ENCODE data around the gene F11.
"Not testable (repeated sequence)": the region's sequence is repeated elsewhere in the genome, so short reads cannot be mapped to it uniquely, and the experiment has no call there.

The F11 gene

DNA sequence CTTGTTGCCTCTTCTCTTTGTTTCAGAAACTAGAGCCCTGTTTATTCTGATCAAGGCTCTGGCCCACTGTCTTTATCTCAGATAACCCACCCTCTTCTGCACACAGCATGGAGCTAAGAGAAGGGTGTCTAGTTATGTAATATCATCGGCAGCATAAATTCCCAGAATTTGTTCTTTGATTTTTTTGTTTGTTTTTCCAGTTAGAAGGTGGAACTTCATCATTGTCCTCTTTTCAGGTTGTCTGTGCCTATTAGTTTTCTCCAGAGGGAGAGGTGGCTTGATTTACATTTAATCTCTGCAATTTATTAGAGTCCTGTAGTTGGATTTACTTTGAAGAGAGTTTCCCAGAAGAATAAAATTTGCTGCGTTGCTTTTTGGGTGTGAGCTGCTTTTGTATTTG is 15.2 kb upstream of the F11 start:
- no peak for DNase-seq

DNA sequence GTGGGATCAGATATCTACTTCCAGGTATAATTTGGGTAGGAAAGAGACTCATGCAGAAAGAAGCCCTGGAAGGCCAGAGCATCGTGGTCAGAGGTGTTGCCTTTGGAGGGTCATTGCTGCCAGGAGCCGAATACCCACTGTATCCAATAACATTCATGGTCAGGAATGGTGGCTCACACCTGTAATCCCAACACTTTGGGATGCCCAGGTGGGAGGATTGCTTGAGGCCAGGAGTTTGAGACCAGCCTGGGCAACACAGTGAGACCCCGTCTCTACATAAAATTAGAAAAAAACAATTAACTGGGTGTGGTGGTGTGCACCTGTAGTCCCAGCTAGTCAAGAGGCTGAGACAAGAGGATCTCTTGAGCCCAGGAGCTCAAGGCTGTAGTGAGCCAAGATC is 10.9 kb upstream of the F11 start:
- no peak for DNase-seq

DNA sequence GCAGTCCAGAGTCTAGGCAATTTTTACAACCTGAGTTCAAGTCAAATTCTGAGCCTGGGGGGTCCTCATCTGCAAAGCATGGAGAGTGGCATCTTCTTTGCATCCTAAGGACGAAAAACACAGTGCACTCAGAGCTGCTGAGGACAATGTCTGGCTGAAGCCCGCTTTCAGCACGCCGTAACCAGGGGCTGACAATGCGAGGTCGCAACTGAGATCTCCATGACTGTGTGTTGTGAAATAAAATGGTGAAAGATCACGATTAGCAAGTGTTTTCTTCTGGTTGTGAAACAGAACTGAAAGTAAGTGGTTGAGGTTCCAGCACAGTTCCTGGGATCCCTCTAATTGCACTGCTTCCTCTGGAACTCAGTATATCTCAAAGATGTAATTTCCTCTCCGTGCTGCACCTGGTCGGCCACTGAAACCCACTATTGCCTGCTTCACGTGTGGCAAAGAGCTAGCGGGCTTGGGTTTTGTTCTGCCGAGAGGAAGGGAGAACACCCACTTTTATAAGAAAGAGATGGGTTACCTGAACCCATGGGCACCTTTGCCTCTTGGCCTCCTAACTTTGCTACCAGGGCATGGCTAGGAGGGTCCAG is 7.7 kb upstream of the F11 start:
- no peak for DNase-seq

DNA sequence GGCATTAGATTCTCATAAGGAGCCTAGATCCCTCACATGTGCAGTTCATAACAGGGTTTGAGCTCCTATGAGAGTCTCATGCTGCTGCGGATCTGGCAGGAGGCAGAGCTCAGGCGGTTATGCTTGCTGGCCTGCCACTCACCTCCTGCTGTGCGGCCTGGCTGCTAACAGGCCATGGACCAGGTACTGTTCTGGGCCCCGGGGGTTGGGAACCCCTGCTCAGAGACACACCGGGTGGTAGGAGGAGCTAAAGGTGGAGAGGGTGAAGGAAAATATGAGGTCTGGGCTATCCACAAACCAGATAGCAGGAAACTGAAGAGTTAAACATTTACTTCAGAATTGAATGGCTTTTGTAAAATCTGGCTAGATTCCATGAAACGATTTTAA is 5.9 kb upstream of the F11 start:
- DNase-seq, result no peak

DNA sequence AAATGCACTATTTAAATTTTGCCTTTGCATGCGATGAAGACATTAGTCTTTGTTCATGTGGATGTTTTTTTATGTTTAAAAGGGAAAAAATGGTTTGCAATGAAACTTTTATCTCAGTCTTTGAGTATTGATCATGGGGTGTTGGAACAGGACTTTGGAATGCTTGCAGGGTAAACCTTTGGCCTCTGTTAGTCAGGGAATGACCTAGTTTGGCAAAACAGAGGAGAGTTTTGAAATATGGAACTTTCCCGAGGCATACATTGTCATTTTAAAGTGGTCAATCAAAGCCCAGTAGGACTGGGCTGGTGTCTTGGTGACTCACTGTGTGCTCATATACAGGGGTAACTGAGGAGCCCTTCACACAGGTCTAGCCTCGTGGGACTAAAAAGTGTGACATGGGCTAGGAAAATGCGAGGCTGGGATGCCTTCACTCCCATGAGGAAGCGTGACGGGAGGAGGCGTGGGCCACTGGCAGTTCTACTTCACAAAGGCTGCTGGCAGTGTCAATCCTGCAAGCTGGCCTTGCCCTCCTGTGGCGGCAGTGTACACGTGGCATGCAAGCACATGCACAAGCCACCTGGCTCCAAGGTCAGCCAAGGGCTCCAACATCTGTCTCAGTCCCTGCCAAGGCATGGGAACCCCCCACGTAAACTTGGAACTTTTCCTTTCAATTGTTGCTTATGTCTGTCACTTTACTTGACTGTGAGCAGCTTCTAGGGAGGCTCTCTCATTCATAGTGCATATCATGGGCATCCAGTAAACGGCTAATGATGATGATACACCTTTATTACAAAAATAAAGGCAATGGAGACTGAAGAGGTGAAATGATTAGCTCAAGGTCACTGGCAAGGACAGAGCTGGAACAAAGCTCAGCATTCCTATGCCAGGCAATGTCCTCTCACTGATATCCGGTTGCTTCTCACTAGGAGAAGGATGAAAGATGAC is 5.2 kb upstream of the F11 start:
- DNase-seq, result no peak

DNA sequence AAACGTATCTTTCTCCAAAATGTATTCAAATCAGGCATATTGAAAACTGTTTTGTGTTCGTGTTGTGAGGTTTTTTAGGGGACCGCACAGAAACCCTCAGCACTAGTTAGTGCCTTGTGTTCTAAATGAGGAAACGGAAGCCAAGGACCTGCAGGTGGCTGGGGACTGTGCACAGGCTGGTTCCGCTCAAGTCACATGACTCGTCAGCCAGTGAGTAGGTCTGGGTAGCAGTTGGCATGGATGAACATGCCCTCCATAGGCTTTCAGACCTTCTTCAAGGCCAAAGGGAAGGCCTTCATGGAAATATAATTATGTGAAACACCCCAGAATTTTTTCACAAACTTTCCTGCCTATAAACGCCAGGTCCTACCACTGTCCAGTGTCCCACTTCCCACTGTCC is 1.3 kb upstream of the F11 start:
- no peak for DNase-seq

DNA sequence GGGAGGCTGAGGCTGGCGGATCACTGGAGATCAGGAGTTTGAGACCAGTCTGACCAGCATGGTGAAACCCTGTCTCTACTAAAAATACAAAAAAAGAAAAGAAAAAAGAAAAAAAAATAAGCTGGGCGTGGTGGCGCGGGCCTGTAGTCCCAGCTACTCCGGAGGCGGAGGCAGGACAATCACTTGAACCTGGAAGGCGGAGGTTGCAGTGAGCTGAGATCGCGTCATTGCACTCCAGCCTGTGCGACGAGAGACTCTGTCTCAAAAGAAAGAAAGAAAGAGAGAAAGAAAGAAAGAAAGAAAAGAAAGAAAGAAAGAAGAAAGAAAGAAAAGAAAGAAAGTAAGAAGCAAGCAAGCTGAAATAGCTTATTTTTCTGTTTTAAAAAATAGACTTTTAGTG is 739 bp upstream of the F11 start:
- not testable (repeated sequence) for DNase-seq

DNA sequence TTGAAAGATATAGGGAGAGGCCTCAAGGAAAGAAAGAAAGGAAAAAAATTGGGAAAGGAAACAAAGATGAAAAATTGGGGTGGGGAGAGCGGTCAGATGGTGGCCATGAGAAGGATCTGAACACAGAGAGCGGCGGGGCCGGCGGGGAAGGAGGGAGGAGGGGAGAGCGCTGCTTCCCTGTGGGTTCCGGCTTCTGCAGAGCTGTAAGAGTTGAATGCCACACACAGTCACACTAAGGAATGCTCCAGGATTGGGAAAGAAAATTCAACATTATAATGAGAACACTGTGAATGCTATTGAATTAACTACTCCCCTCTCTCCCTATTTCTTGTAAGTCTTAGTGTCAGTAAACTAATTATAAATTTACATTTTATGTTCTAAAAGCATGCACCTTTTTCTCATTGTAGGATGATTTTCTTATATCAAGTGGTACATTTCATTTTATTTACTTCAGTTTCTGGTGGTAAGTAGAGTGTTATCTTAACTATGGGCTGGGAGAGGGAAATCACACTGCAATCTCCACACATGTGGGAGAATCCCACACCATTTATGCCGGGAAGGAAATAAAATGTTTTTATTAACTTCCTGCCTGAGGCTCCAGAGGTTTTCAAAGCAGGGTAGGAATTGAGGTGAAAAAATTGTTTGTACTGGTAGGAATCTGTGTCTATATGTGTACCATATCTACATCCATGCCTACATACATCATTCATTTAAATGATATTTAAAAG is 904 bp downstream of the F11 start:
- no peak for DNase-seq

DNA sequence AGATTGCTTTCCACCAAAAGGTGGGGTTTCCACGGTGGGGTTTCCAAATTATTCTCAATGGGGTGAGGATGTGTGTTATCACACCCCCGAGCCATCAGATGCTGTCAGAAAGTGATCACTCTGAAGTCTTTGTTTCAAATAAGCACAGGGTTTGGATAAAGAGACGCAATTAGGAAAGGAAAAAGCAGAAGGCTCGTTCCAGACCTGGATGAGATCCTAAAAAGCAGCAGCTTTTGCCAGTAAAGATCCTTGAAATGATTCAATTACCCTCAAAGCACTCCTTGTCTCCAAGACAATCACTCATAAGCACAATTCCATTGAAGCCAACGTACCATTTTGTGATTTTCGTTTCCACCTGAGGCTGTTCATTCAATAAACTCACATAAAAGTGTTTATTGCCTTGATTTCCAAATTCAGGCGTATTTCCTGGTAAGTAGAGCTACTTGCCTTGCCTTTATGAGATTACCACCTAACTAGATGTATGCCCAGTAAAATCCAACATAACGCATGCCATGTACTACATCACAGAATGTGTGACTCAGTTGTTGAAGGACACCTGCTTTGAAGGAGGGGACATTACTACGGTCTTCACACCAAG is 5.2 kb downstream of the F11 start:
- no peak for DNase-seq

DNA sequence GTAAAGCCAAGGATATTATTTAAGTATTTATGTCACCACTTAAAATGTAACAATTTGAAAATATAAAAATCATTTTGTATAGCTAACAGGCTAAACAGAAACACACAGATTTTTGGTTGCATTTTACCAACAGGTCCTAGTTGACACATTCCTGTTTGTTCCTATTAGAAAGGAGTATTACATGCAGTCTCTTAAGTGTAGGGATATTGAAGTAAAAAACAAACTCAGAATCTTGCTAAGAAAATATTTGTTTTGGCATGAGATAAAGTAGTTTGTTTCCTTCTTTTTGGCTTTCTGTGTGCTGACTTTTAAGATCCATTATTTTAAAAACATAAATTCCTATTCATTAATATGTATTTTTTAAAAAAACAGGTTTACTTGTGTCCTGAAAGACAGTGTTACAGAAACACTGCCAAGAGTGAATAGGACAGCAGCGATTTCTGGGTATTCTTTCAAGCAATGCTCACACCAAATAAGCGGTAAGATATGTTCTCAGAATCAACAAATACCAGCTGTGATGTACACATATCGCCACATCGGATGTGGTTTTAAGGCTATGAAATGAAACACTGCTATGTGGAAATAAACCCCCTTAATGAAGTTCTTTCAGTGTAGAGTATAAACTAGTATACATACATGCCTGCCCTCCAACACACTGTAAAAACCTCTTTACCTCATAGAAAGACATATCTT is 6.9 kb downstream of the F11 start:
- no peak for DNase-seq

DNA sequence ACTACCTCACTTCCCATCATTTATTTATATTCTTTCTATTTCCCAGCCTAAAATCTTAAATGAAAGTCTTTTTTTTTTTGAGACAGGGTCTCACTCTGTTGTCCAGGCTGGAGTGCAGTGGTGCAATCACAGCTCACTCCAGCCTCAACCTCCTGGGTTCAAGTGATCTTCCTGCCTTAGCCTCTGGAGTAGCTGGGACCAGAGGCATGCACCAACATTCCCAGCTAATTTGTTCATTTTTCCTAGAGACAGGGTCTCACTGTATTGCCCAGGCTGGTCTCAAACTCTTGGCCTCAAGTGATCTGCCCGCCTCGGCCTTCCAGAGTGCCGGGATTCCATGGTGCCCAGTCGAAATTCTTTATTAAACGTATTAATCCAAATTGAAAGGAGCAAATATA is 7.4 kb downstream of the F11 start:
- not testable (repeated sequence) for DNase-seq

DNA sequence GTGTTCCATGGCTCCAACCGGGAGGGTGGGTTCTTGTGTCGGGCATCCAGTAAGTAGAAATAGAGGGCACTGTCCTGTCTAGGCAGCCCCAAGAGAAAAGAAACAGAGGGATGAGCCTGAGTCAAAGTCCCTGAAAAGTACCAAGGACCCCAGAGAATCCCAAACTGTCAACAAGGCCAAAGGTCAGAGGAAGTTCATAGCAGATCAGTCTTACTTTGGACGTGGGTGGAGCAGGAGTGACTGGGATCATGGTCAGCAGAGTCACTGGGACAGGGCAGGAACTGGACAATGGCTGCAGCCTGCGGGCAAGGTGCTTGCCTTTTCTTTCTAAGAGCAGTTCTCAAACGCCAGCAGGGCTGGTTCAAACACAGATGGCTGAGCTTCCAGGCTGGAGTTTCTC is 17.3 kb downstream of the F11 start:
- DNase-seq, result no peak

DNA sequence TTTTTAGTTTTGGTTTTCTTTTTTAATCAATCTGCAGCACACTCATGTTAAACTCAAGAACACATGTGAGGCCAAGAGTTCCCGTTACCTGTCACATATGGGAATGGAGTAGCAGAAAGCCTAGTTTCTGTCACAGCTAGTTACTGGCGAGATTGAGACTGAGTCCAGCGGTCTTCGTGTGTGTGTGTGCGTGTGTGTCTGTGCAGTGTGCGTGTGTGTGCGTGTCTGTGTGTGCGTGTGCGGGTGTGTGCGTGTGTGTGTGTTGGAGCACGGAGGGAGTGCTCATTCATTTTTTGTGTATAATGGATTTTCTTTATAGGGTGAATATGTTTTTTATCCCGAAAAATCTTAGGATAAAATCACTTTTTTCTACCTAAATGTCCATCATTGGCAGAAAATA is 19.2 kb downstream of the F11 start:
- DNase-seq, result no peak

DNA sequence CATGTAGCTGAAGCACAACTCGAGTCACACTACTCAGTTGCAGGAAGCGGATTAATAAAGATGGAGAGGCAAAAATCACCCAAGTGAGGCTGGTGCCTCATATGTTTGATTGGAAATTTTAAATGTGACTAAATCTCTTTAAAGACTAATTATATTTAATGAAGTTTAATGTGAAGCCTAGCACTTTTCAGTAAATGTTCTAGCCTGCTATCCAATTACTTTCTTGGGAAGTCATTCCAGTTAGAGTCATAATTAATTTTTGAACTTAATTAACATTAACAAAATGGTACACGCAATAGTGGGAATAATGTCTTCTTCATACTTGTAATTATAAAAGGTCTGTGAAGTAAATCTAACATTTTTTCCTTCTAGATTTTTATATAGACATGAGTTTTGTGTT is 20.6 kb downstream of the F11 start:
- no peak for DNase-seq

DNA sequence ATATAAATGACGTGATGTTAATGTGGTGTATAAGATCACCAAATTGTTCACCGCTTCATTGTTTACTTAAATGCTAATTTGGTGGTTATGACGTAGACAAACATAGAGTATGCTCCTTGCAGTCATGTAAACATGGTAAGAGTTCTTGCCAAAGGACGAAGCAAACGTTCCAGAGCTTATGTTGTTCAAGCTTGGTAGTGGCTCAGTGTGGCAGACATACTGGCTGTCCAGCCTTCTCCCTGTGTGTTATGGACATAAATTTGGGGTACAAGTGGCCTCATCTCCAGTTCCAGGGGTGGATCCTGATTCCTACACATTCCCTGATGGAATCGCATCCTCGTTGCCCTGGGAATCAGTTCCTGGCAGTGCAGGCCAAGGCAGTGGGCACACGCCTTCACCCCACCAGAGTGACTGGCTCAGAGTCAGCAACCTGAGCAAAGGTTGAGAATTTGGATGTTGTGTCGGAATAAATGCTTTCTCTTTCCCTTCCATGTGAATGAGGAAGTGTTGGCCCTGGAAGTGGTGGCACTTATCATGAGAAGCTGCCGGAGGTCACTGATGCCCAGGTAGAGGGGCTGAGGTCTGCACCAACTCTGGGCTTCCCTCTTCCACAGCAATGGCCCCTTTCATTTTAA is 25.4 kb downstream of the F11 start:
- no peak for DNase-seq

DNA sequence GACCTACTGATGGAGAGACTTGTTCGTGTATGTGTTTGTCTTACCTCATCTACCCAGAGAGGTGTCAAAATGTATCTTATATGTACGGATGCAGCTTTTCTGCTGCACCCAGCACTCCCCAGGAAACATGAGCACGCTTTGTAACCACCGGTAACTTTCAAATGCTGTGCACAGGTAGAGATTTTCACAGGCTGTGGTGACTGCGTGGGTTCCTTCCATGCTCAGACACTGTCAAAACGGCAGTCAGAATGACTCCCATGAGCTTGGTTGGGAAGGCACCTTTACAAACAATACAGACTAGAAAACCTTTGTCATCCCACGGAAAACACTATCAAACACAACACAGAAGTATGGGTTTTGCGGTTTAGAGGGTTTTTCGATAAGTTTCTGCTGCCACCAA is 28.2 kb downstream of the F11 start:
- DNase-seq, result peak in 1 of 5 experiments; percentile 30

DNA sequence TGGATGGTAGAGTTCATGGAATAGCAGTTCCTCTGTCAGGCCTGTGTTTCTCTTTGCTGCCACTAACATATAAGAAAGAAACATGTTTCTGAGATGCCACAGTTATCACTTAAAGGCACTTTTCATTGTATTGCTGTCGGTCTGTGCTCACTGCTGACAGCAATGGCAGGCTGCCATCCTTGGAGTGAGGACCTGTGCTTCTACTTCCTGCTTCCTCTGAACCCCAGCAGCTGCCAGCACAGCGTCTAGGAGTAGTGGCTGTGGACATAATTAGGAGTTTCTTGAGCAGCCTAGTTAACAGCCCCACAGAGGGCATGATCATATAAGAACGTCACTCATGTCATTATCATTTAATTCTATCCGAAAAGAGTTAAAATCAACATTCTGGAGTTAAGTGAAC is 30.5 kb downstream of the F11 start:
- no peak for DNase-seq

DNA sequence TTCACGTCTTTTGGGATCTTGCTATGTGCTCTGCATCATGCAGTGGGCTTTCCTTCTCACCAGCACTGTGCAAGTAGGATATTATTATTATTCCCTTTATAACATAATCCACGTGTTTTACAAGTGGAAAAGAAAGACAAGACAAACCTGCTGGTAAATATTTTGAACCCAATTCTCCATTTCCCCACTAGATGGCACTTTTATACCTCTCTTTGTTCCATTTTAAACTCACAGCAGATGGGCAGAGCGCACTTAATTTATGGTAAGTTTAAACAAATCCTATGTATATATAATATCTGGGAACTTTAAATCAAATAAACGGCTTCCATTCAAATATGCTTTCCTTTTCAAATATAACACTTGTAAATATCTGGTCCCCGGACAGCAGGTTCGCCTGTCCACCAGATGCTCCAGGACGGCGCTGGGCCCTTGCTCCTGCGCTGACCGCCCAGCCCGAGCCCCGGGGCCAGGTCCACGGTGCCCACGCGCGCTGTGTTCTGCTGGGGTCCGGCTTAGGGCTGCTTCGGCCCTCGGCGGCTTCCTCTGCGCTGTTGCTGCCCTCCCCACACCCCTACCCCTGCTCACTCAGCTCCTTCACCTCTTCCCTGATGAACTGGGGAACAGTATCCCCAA is 31.1 kb downstream of the F11 start:
- peak in 1 of 5 experiments; percentile 31 for DNase-seq

DNA sequence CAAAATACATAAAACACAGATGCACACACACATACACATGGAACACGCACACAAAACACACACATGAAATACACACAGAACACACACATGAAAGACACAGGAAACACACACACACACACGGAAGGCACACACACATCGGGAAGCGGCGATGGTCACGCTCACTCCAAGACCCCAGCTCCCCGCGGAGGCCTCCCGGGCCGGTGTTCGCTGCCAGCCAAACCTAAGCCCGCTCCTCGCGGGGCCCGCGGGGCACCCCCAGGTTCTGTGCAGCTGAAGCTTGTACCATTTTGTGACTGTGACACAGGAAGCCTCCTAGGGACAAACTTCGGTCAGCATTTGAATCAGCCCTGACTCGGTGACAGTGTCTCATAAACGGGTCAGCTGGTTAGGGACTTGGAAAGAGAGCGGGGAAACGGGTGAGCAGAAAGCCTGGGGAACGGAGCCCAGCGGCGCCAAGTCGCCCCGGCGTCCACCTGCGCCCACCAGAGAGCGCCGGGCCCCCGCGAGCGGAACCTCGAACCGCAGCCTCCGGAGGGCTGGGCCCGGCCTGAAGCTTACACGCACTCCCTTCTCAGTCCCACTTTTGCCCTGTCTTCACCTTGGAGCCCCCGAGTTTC is 32.1 kb downstream of the F11 start:
- no peak for DNase-seq

DNA sequence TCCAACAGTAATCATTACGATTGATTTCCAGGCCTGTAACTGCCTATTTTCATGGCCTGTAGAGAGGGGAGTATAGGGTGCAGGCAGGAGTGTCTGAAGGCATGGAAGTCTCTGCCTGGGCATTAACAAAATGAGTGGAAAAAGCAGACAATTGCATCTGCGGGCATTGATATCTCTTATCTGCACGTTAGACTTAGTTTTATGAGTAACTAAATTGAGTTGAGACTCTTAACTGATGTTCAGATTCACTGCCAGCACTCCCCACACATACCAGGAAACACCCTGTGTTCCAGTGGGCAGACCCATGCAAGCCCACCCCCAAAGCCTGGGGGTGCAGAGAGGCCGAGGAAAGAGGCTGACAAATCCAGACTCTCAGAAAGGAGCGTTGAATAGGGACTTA is 33.3 kb downstream of the F11 start:
- no peak for DNase-seq

DNA sequence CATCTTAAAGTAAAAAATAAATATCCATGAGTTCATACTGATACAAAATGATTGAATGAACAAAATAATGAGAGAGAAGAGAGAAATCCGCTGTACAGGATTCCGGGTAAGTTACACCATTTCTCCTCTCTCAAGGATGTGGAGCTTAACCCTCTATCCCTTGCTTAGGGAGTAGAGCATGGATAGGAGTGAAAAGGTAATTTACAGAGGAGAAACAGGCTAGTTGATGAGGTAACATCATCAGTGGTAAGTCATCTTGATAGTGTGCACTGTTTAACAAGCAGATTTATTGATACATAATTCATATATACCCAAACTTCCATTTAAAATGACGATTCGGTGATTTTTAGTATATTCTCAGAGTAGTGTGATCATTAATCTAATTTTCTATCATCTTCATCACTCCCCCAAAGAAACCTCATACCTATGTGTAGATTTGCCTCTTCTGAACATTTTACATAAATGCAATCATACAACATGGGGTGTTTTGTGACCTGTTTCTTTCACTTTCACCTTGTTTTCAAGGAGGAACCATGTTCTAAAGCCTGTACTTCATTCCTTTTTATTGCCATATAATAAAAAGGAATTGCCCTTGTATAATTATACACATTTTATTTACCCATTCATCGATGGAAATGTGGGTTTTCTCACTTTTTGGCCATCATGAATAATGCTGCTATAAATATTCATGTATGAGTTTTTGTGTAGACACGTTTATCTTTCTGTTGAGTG is 34.8 kb downstream of the F11 start:
- no peak for DNase-seq
